H1 (cell line): ENCODE data around the gene FAM193A.

ENCODE experiments used
- RAD21 ChIP-seq, 2 experiments: IDR thresholded peaks in 1 of 2; conservative IDR thresholded peaks in 1 of 2; 2 replicates each; pipeline ENCODE4 v1.6.1; 2011; ENCODE audit warnings: low read depth in 2 of 2, low read length in 2 of 2, improper control_type of control experiment in 1 of 2, inconsistent platforms in 1 of 2, mild to moderate bottlenecking in 1 of 2, moderate library complexity in 1 of 2
- TF ChIP-seq, protein P1 (sequence below), 3 experiments: IDR thresholded peaks; 1 replicate in 2 of 3; 2 replicates in 1 of 3; pipeline versions ENCODE4 v1.5.1 to v1.6.1; 2011; ENCODE audit warnings: low read length in 3 of 3, mild to moderate bottlenecking in 3 of 3, inconsistent platforms in 2 of 3, low read depth in 1 of 3, moderate library complexity in 1 of 3; ENCODE audit not compliant: insufficient read depth in 1 of 3; ENCODE audit errors: control extremely low read depth in 1 of 3
- TF ChIP-seq, protein P2 (sequence below): IDR thresholded peaks from 2 replicates; pipeline ENCODE4 v1.6.1; 2012; ENCODE audit warnings: low read length, inconsistent platforms

DNA sequence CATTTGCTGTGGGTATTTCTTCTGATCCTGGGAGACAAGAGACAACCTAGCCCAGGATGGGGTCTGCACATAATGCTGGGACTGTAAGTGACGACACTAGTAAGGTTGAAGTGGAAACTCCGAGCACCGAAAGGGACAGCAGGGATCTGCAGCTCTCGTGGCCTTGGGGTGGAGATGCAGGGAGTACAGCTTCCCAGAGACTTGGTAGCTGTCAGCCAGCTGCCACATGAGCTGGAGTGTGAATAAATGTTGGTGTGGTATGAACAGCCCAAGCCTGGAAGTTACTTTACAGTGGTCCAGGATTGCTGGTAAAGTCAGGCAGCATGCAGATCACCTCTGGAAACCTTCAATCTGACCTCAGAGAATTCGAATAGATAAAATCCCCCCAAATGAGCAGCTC is 97.6 kb downstream of the FAM193A start:
- TF ChIP-seq, protein P1, sequence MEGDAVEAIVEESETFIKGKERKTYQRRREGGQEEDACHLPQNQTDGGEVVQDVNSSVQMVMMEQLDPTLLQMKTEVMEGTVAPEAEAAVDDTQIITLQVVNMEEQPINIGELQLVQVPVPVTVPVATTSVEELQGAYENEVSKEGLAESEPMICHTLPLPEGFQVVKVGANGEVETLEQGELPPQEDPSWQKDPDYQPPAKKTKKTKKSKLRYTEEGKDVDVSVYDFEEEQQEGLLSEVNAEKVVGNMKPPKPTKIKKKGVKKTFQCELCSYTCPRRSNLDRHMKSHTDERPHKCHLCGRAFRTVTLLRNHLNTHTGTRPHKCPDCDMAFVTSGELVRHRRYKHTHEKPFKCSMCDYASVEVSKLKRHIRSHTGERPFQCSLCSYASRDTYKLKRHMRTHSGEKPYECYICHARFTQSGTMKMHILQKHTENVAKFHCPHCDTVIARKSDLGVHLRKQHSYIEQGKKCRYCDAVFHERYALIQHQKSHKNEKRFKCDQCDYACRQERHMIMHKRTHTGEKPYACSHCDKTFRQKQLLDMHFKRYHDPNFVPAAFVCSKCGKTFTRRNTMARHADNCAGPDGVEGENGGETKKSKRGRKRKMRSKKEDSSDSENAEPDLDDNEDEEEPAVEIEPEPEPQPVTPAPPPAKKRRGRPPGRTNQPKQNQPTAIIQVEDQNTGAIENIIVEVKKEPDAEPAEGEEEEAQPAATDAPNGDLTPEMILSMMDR (IDR thresholded peaks at IDR 0.05; ENCODE audit: control extremely low read depth in 1 of 3, insufficient read depth in 1 of 3, low read depth in 1 of 3, low read length in 3 of 3): no peak
- TF ChIP-seq RAD21 (IDR thresholded peaks at IDR 0.05 in 1 of 2, conservative IDR thresholded peaks at IDR 0.05 in 1 of 2; ENCODE audit: low read depth in 2 of 2, low read length in 2 of 2): no peak
- TF ChIP-seq, protein P2, sequence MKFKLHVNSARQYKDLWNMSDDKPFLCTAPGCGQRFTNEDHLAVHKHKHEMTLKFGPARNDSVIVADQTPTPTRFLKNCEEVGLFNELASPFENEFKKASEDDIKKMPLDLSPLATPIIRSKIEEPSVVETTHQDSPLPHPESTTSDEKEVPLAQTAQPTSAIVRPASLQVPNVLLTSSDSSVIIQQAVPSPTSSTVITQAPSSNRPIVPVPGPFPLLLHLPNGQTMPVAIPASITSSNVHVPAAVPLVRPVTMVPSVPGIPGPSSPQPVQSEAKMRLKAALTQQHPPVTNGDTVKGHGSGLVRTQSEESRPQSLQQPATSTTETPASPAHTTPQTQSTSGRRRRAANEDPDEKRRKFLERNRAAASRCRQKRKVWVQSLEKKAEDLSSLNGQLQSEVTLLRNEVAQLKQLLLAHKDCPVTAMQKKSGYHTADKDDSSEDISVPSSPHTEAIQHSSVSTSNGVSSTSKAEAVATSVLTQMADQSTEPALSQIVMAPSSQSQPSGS: no peak
